GM23338 (cell line): Measurements from ENCODE around the gene ZNF346. TPM values are rescaled to one million over a fixed set of nuclear protein-coding genes. Genes with fewer than 3 reads are reported as not detected.
"Not testable (repeated sequence)": the region's sequence is repeated elsewhere in the genome, so short reads cannot be mapped to it uniquely, and the experiment has no call there.

Source experiments
- ATAC-seq: fragments of 200-7000 bp; cut with Tn5 transposase; 3 replicates; pipeline ENCODE4 v1.9.1; 2020
- DNase-seq: peaks from one replicate; pipeline ENCODE4 v3.0.0-alpha.2; 2015; ENCODE audit warnings: low spot score
- H2AFZ ChIP-seq: fragments of 200-600 bp; sonication (generic); 2 replicates; pipeline ENCODE4 v1.8.0; 2016; ENCODE audit warnings: antibody characterized with exemption, mild to moderate bottlenecking, moderate library complexity
- H3F3A ChIP-seq: fragments of 200-600 bp; sonication (generic); replicated peaks from 2 replicates; pipeline ENCODE4 v1.8.0; 2017; ENCODE audit warnings: antibody characterized with exemption, mixed run types, low read depth
- H3K27ac ChIP-seq: fragments of 200-600 bp; sonication (generic); 2 replicates; pipeline ENCODE4 v1.6.1; 2016; ENCODE audit warnings: low read depth
- H3K27me3 ChIP-seq: fragments of 200-600 bp; sonication (generic); 2 replicates; pipeline ENCODE4 v1.8.0; 2016; ENCODE audit warnings: mild to moderate bottlenecking, mixed run types, moderate library complexity; ENCODE audit not compliant: insufficient read depth
- H3K36me3 ChIP-seq: fragments of 200-600 bp; sonication (generic); 2 replicates; pipeline ENCODE4 v1.8.0; 2016; ENCODE audit warnings: mild to moderate bottlenecking; ENCODE audit not compliant: insufficient read depth
- H3K4me1 ChIP-seq: fragments of 200-600 bp; sonication (generic); 2 replicates; pipeline ENCODE4 v1.8.0; 2016; ENCODE audit warnings: mild to moderate bottlenecking, moderate library complexity; ENCODE audit not compliant: insufficient read depth
- H3K4me2 ChIP-seq: fragments of 200-600 bp; sonication (generic); 2 replicates; pipeline ENCODE4 v1.7.1; 2017; ENCODE audit warnings: mixed run types
- H3K4me3 ChIP-seq: fragments of 200-600 bp; sonication (generic); 2 replicates; pipeline ENCODE4 v1.6.1; 2016; ENCODE audit warnings: mixed run types
- H3K79me2 ChIP-seq: fragments of 200-600 bp; sonication (generic); replicated peaks from 2 replicates; pipeline ENCODE4 v1.8.0; 2017; ENCODE audit warnings: mild to moderate bottlenecking; ENCODE audit not compliant: insufficient read depth
- H3K9me2 ChIP-seq: fragments of 200-600 bp; sonication (generic); 2 replicates; pipeline ENCODE4 v1.8.0; 2017; ENCODE audit not compliant: insufficient read depth
- H4K20me1 ChIP-seq: fragments of 200-600 bp; sonication (generic); replicated peaks from 2 replicates; pipeline ENCODE4 v1.8.0; 2017; ENCODE audit warnings: mild to moderate bottlenecking; ENCODE audit not compliant: insufficient read depth
- H3K27ac Mint-ChIP-seq: 2 replicates; pipeline ENCODE4 v1.8.0; 2020; ENCODE audit warnings: inconsistent platforms, mild to moderate bottlenecking, moderate library complexity, mixed read lengths
- H3K27me3 Mint-ChIP-seq: 3 replicates; pipeline ENCODE4 v1.8.0; 2022; ENCODE audit warnings: low read depth, mild to moderate bottlenecking, moderate library complexity, mixed read lengths, inconsistent platforms; ENCODE audit not compliant: insufficient read depth, poor library complexity
- H3K36me3 Mint-ChIP-seq: 3 replicates; pipeline ENCODE4 v1.8.0; 2021; ENCODE audit warnings: low read depth, mild to moderate bottlenecking, inconsistent platforms, moderate library complexity, mixed read lengths
- H3K4me1 Mint-ChIP-seq: 3 replicates; pipeline ENCODE4 v1.8.0; 2020; ENCODE audit warnings: mild to moderate bottlenecking, inconsistent platforms, mixed read lengths
- H3K4me3 Mint-ChIP-seq: 3 replicates; pipeline ENCODE4 v1.8.0; 2021; ENCODE audit warnings: moderate library complexity, mild to moderate bottlenecking, inconsistent platforms, mixed read lengths
- H3K9me3 Mint-ChIP-seq: 3 replicates; pipeline ENCODE4 v1.8.0; 2020; ENCODE audit warnings: moderate library complexity, mild to moderate bottlenecking, inconsistent platforms, mixed read lengths
- EZH2phosphoT487 ChIP-seq: fragments of 200-600 bp; sonication (generic); IDR thresholded peaks from one replicate; pipeline ENCODE4 v1.8.1; 2018; ENCODE audit warnings: antibody characterized with exemption; ENCODE audit not compliant: unreplicated experiment
- JUNB ChIP-seq: IDR thresholded peaks from one replicate; pipeline ENCODE4 v1.6.1; 2016; ENCODE audit warnings: antibody characterized with exemption; ENCODE audit not compliant: unreplicated experiment
- NANOG ChIP-seq: IDR thresholded peaks from 2 replicates; pipeline ENCODE4 v1.6.1; 2016; ENCODE audit warnings: antibody characterized with exemption, borderline replicate concordance
- POLR2AphosphoS5 ChIP-seq: IDR thresholded peaks from 2 replicates; pipeline ENCODE4 v1.6.1; 2016; ENCODE audit warnings: antibody characterized with exemption, low read depth
- ZNF462 ChIP-seq: fragments of 250-450 bp; sonication (Bioruptor Pico); IDR thresholded peaks from 2 replicates; pipeline ENCODE4 v1.5.0; 2020; ENCODE audit warnings: mild to moderate bottlenecking, moderate library complexity
- polyA plus RNA-seq: library from polyadenylated mRNA; unstranded; fragments of >200 nt; fragmentation: Nextera tagmentation; extraction: Ambion mirVana; gene quantifications from 2 replicates; pipeline ENCODE4 v1.2.1, GENCODE V29; 2016
- total RNA-seq: library from RNA; depleted of rRNA; stranded (reverse); fragments of >200 nt; shearing (Covaris generic); gene quantifications from 2 replicates; pipeline ENCODE4 v1.2.3, GENCODE V29; 2014

The ZNF346 gene
- total and polyA plus RNA-seq, 2 experiments from 2014 or later: 11.0 to 27.2 TPM

GRCh38 chr5:177045631-177046030 lies 23.1 kb downstream of the ZNF346 start:
- Histone ChIP-seq H3K4me2 (no peak overlapping the region), H3F3A (no peaks in the 10 kb centered on the region), H3K27me3 (no peaks in the 10 kb centered on the region), H3K27ac (no peak overlapping the region), H4K20me1 (peaks cover 4% of the 10 kb centered on the region; the same call in 1 of the 2 replicates), H3K36me3 (peaks cover 14% of the 10 kb centered on the region), H3K4me1 (no peaks in the 10 kb centered on the region), H3K4me3 (no peak overlapping the region), H2AFZ (no peak overlapping the region), H3K9me2 (no peaks in the 10 kb centered on the region), H3K79me2 (no peaks in the 10 kb centered on the region)
- no peak overlapping the region for H3K4me3 Mint-ChIP-seq
- ATAC-seq: no peak
- no peak overlapping the region for H3K27ac Mint-ChIP-seq
- peaks cover 28% of the 10 kb centered on the region for H3K36me3 Mint-ChIP-seq
- no peaks in the 10 kb centered on the region for H3K27me3 Mint-ChIP-seq
- no peaks in the 10 kb centered on the region for H3K9me3 Mint-ChIP-seq
- DNase-seq: no peak
- TF ChIP-seq NANOG (no peak), ZNF462 (CRISPR knock-in tag) (no peak), POLR2AphosphoS5 (no peak), JUNB (no peak), EZH2phosphoT487 (no peak)
- no peaks in the 10 kb centered on the region for H3K4me1 Mint-ChIP-seq

DNA sequence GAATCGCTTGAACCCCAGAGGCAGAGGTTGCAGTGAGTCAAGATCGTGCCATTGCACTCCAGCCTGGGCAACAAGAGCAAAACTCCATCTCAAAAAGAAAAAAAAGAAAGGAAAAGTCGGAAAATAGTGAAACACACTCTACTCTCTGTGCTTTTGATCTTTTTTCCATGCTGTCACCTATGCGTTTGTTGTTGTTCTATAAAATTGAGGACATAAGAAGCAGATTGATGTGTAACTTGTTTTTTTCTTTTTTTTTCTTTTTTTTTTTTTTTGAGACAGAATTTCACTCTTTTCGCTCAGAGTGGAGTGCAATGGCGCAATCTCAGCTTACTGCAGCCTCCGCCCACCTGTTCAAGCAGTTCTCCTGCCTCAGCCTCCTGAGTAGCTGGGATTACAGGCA lies 26.0 kb downstream of the ZNF346 start:
- not testable (repeated sequence) for H3K27ac Mint-ChIP-seq, H3K4me3 ChIP-seq, H2AFZ ChIP-seq, H3K4me2 ChIP-seq, H3K9me3 Mint-ChIP-seq, H3K27me3 Mint-ChIP-seq, H3F3A ChIP-seq, H3K4me3 Mint-ChIP-seq, ATAC-seq, H3K27ac ChIP-seq, H3K4me1 ChIP-seq, DNase-seq, H3K79me2 ChIP-seq, H4K20me1 ChIP-seq, H3K4me1 Mint-ChIP-seq, H3K9me2 ChIP-seq, H3K27me3 ChIP-seq
- peaks cover 12% of the 10 kb centered on the region; the same call in 1 of the 2 replicates for H3K36me3 ChIP-seq
- peaks cover 29% of the 10 kb centered on the region for H3K36me3 Mint-ChIP-seq
